HG02885 (cell line): ENCODE results near the gene BABAM2.
"Not testable (repeated sequence)": the region's sequence is repeated elsewhere in the genome, so short reads cannot be mapped to it uniquely, and the experiment has no call there.

Experiments
- ATAC-seq: cut with Tn5 transposase; IDR thresholded peaks from one replicate; pipeline ENCODE4 v1.9.1; 2021; ENCODE audit warnings: mild to moderate bottlenecking; ENCODE audit not compliant: unreplicated experiment, poor library complexity

BABAM2 gene

GRCh38 chr2:28009732-28010131 lies 119.2 kb downstream of the BABAM2 start:
- no peak for ATAC-seq

GRCh38 chr2:28011322-28011737 lies 120.8 kb downstream of the BABAM2 start:
- ATAC-seq, result no peak

GRCh38 chr2:28018474-28018873 lies 127.9 kb downstream of the BABAM2 start:
- ATAC-seq, result not testable (repeated sequence)

DNA sequence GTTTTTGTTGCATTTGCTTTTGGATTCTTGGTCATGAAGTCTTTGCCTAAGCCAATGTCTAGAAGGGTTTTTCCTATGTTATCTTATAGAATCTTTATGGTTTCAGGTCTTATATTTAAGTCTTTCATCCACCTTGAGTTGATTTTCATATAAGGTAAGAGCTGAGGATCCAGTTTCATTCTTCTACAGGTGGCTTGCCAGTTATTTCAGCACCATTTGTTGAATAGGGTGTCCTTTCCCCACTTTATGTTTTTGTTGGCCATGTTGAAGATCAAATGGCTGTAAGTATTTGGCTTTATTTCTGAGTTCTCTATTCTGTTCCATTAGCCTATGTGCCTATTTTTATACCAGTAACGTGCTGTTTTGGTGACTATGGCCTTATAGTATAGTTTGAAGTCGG lies 129.0 kb downstream of the BABAM2 start:
- ATAC-seq, result not testable (repeated sequence)

- ATAC-seq, result no peak
Measured at GRCh38 chr2:28021898-28022297, 131.4 kb downstream of the BABAM2 start.

DNA sequence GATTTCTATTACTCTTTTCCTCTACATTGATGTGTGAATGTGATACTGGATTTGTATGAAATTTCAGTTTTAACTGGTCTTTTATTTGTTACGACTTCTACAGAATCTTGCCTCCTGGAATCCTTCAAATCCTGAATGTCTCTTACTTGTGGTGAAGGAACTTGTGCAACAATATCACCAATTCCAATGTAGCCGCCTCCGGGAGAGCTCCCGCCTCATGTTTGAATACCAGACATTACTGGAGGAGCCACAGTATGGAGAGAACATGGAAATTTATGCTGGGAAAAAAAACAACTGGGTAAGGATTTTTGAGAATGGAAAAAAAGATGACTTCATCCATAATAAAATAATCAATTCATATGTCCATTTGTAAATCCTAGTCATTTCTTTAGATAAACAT lies 134.6 kb downstream of the BABAM2 start:
- no peak for ATAC-seq

DNA sequence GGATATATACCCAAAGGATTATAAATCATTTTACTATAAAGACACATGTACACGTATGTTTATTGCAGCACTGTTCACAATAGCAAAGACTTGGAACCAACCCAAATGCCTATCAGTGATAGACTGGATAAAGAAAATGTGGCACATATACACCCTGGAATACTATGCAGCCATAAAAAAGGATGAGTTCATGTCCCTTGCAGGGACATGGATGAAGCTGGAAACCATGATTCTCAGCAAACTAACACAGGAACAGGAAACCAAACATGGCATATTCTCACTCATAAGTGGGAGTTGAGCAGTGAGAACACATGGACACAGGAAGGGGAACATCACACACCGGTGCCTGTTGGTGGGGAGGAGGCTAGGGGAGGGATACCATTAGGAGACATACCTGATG lies 135.7 kb downstream of the BABAM2 start:
- not testable (repeated sequence) for ATAC-seq

DNA sequence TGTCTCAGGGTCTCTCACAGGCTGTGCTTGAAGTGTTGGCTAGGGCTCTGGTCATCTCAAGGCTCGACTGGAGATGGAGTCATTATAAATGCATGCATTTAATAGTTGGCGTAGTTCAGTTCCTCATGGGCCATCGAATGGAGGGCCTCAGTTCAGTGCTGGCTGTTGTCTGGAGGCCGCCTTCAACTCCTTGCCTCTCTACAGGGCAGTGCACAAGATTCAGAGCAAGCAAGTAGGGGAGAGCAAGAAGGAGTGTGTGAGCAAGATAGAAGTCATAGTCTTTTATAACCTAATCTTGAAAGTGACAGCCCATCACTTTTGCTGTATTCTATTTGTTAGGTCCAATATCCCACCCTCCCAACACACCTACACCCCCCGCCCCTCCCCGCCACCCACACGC lies 137.5 kb downstream of the BABAM2 start:
- no peak for ATAC-seq

DNA sequence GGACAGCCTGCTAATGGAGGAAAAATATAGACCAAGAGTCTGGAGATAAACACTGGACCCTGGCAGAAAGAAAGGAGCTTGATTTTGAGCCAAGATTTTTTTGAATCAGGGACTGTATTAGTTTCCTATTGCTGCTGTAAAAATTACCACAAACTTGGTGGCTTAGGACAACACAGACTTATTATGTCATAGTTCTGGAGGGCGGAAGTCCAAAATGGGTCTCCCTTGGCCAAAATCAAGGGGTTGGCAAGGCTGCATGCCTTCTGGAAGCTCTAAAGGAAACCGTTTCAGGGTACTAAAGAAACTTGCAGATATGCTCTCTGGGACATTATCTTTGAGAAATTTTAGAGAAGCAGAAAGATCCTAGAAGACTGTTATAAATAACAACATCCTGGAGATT lies 140.1 kb downstream of the BABAM2 start:
- ATAC-seq, result no peak

GRCh38 chr2:28032816-28033215 lies 142.3 kb downstream of the BABAM2 start:
- no peak for ATAC-seq

GRCh38 chr2:28034696-28035095 lies 144.2 kb downstream of the BABAM2 start:
- no peak for ATAC-seq

DNA sequence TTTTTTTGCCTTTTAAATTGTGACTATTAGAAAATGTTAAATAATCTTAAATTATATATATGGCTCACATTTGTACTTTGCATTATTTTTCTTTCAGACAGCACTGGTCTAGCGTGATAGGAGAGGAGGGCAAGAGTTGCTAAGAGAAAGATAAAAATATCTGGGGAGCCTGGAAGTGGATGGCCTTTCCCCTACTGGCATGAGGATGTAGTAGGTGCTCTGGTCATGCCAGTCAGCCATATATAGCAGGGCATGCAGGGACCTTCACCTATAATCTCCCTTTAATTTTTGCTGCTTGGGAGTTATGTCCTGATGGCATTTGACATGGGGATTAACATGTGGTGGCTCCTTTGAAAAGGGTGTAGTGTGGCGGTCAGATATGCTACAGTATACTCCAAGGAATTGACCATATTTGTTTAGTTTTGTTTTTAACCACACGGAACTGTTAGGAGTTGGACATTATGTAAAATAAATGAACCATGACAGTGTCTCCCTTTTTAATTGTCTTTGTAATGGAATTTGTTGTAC lies 144.7 kb downstream of the BABAM2 start:
- no peak for ATAC-seq

DNA sequence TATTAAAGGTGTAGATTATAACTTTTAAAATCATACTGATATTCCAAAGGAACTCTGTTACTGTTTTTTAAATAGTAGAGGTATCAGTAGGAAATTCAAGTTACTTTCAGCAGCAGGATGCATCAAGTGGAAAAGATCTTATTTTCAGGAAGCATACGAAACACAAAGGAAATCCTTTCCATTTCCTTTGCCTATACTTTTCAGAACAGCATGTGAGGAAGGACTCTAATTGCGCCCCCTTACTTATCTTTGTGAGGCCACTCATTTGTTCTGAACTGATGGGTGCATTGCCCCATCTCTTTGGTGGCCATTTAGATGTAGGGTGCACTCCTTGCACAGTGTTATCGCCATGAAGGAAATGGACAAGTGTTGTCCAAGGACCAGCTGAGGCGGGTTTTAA lies 145.3 kb downstream of the BABAM2 start:
- ATAC-seq, result no peak

- ATAC-seq, result no peak
Measured at GRCh38 chr2:28036307-28036706, 145.8 kb downstream of the BABAM2 start.

- no peak for ATAC-seq
Measured at GRCh38 chr2:28038722-28039121, 148.2 kb downstream of the BABAM2 start.

DNA sequence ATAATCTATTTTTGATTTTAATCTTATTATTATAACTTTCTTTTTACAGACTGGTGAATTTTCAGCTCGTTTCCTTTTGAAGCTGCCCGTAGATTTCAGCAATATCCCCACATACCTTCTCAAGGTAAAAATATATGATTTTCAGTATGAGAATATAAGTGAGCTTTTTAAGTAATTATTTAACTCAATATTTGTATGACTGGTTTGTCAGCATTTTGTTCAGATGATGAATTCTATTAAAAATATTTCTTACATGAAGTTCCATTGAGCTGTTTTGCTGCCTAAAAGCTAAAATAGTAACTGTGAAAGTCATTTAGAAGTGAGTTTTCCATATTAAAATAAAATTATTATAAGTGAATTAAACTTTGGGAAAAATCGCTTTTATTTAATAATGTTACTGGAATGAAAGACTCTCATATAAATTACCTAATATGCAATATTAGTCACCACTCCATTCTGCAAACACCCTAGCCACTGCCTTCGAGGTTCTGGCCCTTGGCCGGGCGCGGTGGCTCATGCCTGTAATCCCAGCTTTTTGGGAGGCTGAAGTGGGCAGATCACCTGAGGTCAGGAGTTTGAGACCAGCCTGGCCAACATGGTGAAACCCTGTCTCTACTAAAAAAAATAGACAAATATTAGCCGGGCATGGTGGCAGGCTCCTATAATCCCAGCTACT lies 155.3 kb downstream of the BABAM2 start:
- ATAC-seq, result no peak

GRCh38 chr2:28046921-28047320 lies 156.4 kb downstream of the BABAM2 start:
- peak; percentile 27 for ATAC-seq

DNA sequence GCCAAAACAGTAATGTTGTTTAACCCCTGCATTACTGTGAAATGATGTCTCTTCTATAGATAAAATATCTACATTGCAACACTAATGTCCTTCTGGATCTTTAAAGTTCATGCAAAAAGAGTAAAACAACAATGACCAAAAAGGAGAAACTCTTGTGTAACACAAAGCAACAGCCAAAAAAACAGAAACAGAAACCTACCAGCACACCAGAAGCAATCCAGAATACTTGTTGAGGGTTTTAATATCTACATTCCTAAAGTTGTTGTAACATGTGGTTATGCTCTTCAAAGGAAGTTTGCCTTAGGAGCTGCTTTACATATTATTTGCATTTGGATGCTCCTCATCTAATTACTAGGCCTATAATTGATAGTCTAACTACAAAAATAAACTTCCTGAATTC lies 157.2 kb downstream of the BABAM2 start:
- ATAC-seq, result no peak

GRCh38 chr2:28048341-28048740 lies 157.8 kb downstream of the BABAM2 start:
- no peak for ATAC-seq

DNA sequence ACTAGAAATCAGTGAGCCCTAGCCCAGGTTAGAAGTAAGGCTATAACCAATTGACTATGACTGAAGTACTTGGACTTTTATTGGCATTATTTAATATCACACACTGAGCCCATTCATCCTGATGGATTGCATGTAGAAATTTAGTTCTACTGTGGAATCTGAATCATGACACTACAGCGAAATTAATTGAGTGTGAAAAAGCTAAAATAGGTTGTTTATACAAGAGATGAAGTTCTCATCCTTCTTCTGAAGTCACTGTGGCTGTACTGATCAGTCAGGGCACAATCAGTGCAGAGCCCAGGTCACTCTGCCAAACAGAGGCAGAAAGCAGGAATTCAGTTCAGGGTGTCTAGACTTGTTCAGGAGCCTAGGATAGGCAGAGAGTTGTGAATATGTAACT lies 158.9 kb downstream of the BABAM2 start:
- no peak for ATAC-seq

DNA sequence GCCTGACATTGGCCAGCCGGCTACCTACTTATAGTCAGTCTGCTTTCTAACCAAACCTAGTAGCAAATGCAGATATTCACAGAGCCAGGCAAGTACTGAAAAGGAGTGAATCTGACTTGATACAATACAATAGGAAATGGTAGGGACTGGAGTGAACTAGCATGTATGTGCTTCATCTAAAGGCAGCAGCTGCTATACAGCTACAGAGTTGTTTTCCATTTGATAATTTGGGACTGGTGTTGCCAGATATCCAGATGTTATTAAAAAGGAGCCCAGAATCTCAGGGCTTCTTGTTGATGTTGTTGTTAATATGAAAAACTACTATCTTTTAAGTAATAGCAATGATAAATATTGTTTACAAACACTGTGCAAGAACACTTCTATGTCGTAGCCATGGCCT lies 159.4 kb downstream of the BABAM2 start:
- no peak for ATAC-seq

DNA sequence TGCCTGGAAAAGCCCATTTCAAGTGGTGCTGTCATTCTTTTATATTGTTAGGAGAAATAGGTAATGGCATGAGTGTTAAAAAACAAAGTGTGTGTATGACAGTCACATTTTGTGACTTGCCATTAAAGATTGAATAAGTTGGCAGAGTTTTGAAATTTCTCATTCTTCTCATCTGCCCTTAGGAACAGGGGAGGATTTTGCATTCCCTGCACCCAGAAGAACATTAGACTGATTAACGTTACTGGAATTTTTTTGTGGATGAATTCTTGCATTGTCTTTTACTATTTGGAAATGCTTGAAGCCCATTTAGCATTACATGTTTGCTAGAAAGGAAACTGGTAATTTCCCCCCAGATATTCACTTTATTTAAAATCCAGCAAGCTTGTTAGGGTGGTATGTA lies 162.2 kb downstream of the BABAM2 start:
- no peak for ATAC-seq
